ENCODE results near the gene ARSB.
"Not testable (repeated sequence)": the region's sequence is repeated elsewhere in the genome, so short reads cannot be mapped to it uniquely, and the experiment has no call there.

Gene ARSB

GRCh38 chr5:78993165-78993564 lies 8.1 kb upstream of the ARSB start:
- DNase-seq: no peak

GRCh38 chr5:78992146-78992545 lies 7.0 kb upstream of the ARSB start:
- peak; percentile 28 for DNase-seq

- no peak for DNase-seq
Measured at GRCh38 chr5:78989080-78989479, 4.0 kb upstream of the ARSB start.

GRCh38 chr5:78985725-78986223 lies 664 bp upstream of the ARSB start:
- peak; percentile 73 for DNase-seq

GRCh38 chr5:78984439-78985115 lies 533 bp downstream of the ARSB start:
- DNase-seq: peak; percentile 83

- DNase-seq: peak; percentile 43
Measured at GRCh38 chr5:78983601-78984438, 1.3 kb downstream of the ARSB start.

- DNase-seq: not testable (repeated sequence)
Measured at GRCh38 chr5:78983194-78983593, 1.9 kb downstream of the ARSB start.

GRCh38 chr5:78979909-78980308 lies 5.2 kb downstream of the ARSB start:
- DNase-seq: no peak

- no peak for DNase-seq
Measured at GRCh38 chr5:78979117-78979742, 5.9 kb downstream of the ARSB start.

- DNase-seq: no peak
Measured at GRCh38 chr5:78975035-78975434, 10.1 kb downstream of the ARSB start.

GRCh38 chr5:78974601-78975000 lies 10.5 kb downstream of the ARSB start:
- no peak for DNase-seq

GRCh38 chr5:78974011-78974410 lies 11.1 kb downstream of the ARSB start:
- DNase-seq: no peak

- DNase-seq: no peak
Measured at GRCh38 chr5:78972654-78973428, 12.3 kb downstream of the ARSB start.

- DNase-seq: no peak
Measured at GRCh38 chr5:78971998-78972397, 13.1 kb downstream of the ARSB start.

- no peak for DNase-seq
Measured at GRCh38 chr5:78968781-78969180, 16.3 kb downstream of the ARSB start.

GRCh38 chr5:78964889-78965288 lies 20.2 kb downstream of the ARSB start:
- DNase-seq: peak; percentile 41

GRCh38 chr5:78961743-78962142 lies 23.4 kb downstream of the ARSB start:
- no peak for DNase-seq

- no peak for DNase-seq
Measured at GRCh38 chr5:78959767-78960166, 25.3 kb downstream of the ARSB start.

GRCh38 chr5:78958672-78959445 lies 26.3 kb downstream of the ARSB start:
- no peak for DNase-seq

- no peak for DNase-seq
Measured at GRCh38 chr5:78956901-78957300, 28.2 kb downstream of the ARSB start.

GRCh38 chr5:78953092-78953800 lies 31.9 kb downstream of the ARSB start:
- no peak for DNase-seq

Measured in hematopoietic multipotent progenitor cell treated with erythropoietin and hydrocortisone succinate and interleukin-3 and kit ligand, for 8 days (in vitro differentiated cells).